Neutrophil (primary cell): Measurements from ENCODE around the gene FGD4.
"Not testable (repeated sequence)": the region's sequence is repeated elsewhere in the genome, so short reads cannot be mapped to it uniquely, and the experiment has no call there.

Source experiments
- H3K27ac ChIP-seq: fragments of 200-600 bp; sonication (generic); 2 replicates; pipeline ENCODE4 v1.5.1; 2016; ENCODE audit warnings: mild to moderate bottlenecking, moderate library complexity
- H3K27me3 ChIP-seq: fragments of 200-600 bp; sonication (generic); 2 replicates; pipeline ENCODE4 v1.6.0; 2016; ENCODE audit warnings: mild to moderate bottlenecking
- H3K36me3 ChIP-seq: fragments of 200-600 bp; sonication (generic); 2 replicates; pipeline ENCODE4 v1.5.1; 2017
- H3K4me1 ChIP-seq, 2 experiments: fragments of 200-600 bp in 1 of 2; sonication (generic) in 1 of 2; 1 replicate in 1 of 2; 2 replicates in 1 of 2; pipeline versions ENCODE4 v1.5.1 to v1.6.1; 2013 to 2016; ENCODE audit warnings: low read depth in 1 of 2, low read length in 1 of 2, mild to moderate bottlenecking in 1 of 2, moderate library complexity in 1 of 2; ENCODE audit not compliant: control insufficient read depth in 1 of 2, insufficient read depth in 1 of 2
- H3K4me3 ChIP-seq, 2 experiments: fragments of 200-600 bp in 1 of 2; sonication (generic) in 1 of 2; 1 replicate in 1 of 2; 2 replicates in 1 of 2; pipeline ENCODE4 v1.5.1; 2013 to 2016; ENCODE audit warnings: low read depth in 1 of 2, low read length in 1 of 2, mild to moderate bottlenecking in 1 of 2, moderate library complexity in 1 of 2
- H3K9me3 ChIP-seq: fragments of 200-600 bp; sonication (generic); 2 replicates; pipeline ENCODE4 v1.5.1; 2016
- CTCF ChIP-seq: fragments of 200-600 bp; sonication (generic); IDR thresholded peaks from 2 replicates; pipeline ENCODE4 v1.5.1; 2016; ENCODE audit warnings: antibody characterized with exemption

FGD4 gene

GRCh38 chr12:32560520-32560919 is 161.2 kb downstream of the FGD4 start:
- H3K36me3 ChIP-seq, result peaks cover 27% of the 10 kb centered on the region
- H3K27ac ChIP-seq, result peak overlapping the region; percentile 61
- no peak for TF ChIP-seq CTCF
- no peak overlapping the region for H3K4me3 ChIP-seq
- peaks cover 15 to 18% of the 10 kb centered on the region in 2 experiments for H3K4me1 ChIP-seq
- H3K9me3 ChIP-seq, result no peaks in the 10 kb centered on the region
- no peaks in the 10 kb centered on the region for H3K27me3 ChIP-seq

- Histone ChIP-seq H3K9me3 (no peaks in the 10 kb centered on the region), H3K4me3 (no peak overlapping the region), H3K36me3 (peaks cover 35% of the 10 kb centered on the region), H3K4me1 (peaks cover 15 to 18% of the 10 kb centered on the region in 2 experiments), H3K27ac (no peak overlapping the region), H3K27me3 (no peaks in the 10 kb centered on the region)
- no peak for TF ChIP-seq CTCF
Observed at GRCh38 chr12:32561931-32562341, 162.6 kb downstream of the FGD4 start.

- H3K4me3 ChIP-seq, H3K27me3 ChIP-seq, H3K27ac ChIP-seq, H3K9me3 ChIP-seq: not testable (repeated sequence)
- H3K4me1 ChIP-seq, result peaks cover 15 to 18% of the 10 kb centered on the region in 2 experiments
- H3K36me3 ChIP-seq, result peaks cover 38% of the 10 kb centered on the region
Observed at GRCh38 chr12:32562413-32562812, 163.1 kb downstream of the FGD4 start.

- Histone ChIP-seq H3K4me1 (peaks cover 9 to 12% of the 10 kb centered on the region in 2 experiments), H3K9me3 (no peaks in the 10 kb centered on the region), H3K36me3 (peaks cover 43% of the 10 kb centered on the region), H3K27ac (peak overlapping the region; percentile 7), H3K4me3 (no peak overlapping the region), H3K27me3 (no peaks in the 10 kb centered on the region)
- no peak for TF ChIP-seq CTCF
Observed at GRCh38 chr12:32566663-32567295, 167.4 kb downstream of the FGD4 start.

GRCh38 chr12:32567296-32567674 is 167.9 kb downstream of the FGD4 start:
- no peaks in the 10 kb centered on the region for H3K9me3 ChIP-seq
- H3K4me3 ChIP-seq, result no peak overlapping the region
- H3K27ac ChIP-seq, result peak overlapping the region; percentile 7
- TF ChIP-seq CTCF, result no peak
- H3K27me3 ChIP-seq, result no peaks in the 10 kb centered on the region
- peaks cover 43% of the 10 kb centered on the region for H3K36me3 ChIP-seq
- H3K4me1 ChIP-seq, result peaks cover 9 to 12% of the 10 kb centered on the region in 2 experiments

- no peak for TF ChIP-seq CTCF
- no peak overlapping the region for H3K4me3 ChIP-seq
- no peak overlapping the region for H3K27ac ChIP-seq
Observed at GRCh38 chr12:32568228-32568627, 168.9 kb downstream of the FGD4 start.

More at GRCh38 chr12:32568228-32568627, 168.9 kb downstream of the FGD4 start:
- H3K36me3 ChIP-seq, result peaks cover 46% of the 10 kb centered on the region
- H3K9me3 ChIP-seq, result no peaks in the 10 kb centered on the region
- peaks cover 9 to 12% of the 10 kb centered on the region in 2 experiments for H3K4me1 ChIP-seq
- H3K27me3 ChIP-seq, result no peaks in the 10 kb centered on the region
